Measurements from ENCODE around the gene RTN4. TPM values are rescaled to one million over a fixed set of nuclear protein-coding genes. Genes with fewer than 3 reads are reported as not detected.

The RTN4 gene
- total RNA-seq, 1 experiment from 2014 or later = 236 TPM

GRCh38 chr2:54966165-54966832 lies 84.0 kb downstream of the RTN4 start:
- no peak overlapping the region for H3K4me3 Mint-ChIP-seq (ENCODE audit: unreplicated experiment)
- intact Hi-C loops (cut with micrococcal nuclease; ENCODE audit: unreplicated experiment) = loop anchor here (5.0 kb wide), 1 partner anchor 64 kb away; no protein-coding TSS in a partner anchor

GRCh38 chr2:54965425-54965824 lies 84.8 kb downstream of the RTN4 start:
- no peaks in the 10 kb centered on the region; the same call in 1 of the 2 replicates for H3K36me3 ChIP-seq (ENCODE audit: control insufficient read depth, insufficient read depth, low read length)
- no peaks in the 10 kb centered on the region for H3K4me1 ChIP-seq
- H3K27me3 ChIP-seq (replicated peaks; ENCODE audit: control insufficient read depth, insufficient read depth, low read length) = no peaks in the 10 kb centered on the region
- no peaks in the 10 kb centered on the region for H3K9me3 ChIP-seq
- CTCF ChIA-PET = no interaction called here
- POLR2A ChIA-PET = no interaction called here
- no peak for DNase-seq
- intact Hi-C loops (cut with micrococcal nuclease; ENCODE audit: unreplicated experiment) = loop anchor here (5.0 kb wide), 1 partner anchor 63 kb away; no protein-coding TSS in a partner anchor
- Mint-ChIP-seq H3K36me3 (ENCODE audit: insufficient read depth, unreplicated experiment) (peaks cover 64% of the 10 kb centered on the region), H3K4me1 (ENCODE audit: low read depth, unreplicated experiment) (peaks cover 6% of the 10 kb centered on the region), H3K27ac (ENCODE audit: unreplicated experiment) (peak overlapping the region; percentile 26), H3K9me3 (ENCODE audit: unreplicated experiment) (no peaks in the 10 kb centered on the region), H3K27me3 (ENCODE audit: insufficient read depth, unreplicated experiment) (no peaks in the 10 kb centered on the region), H3K4me3 (ENCODE audit: unreplicated experiment) (no peak overlapping the region)
- no peak overlapping the region for H3K4me3 ChIP-seq (ENCODE audit: low read depth, low read length)
- no peak for TF ChIP-seq CTCF (IDR thresholded peaks at IDR 0.05; ENCODE audit: insufficient read depth in 1 of 2, low read depth in 1 of 2, low read length in 1 of 2, severe bottlenecking in 1 of 2, unreplicated experiment in 1 of 2)
- no TSS peak for BruUV-seq (replicated peaks)

More at GRCh38 chr2:54966165-54966832, 84.0 kb downstream of the RTN4 start:
- ChIA-PET POLR2A (interaction anchor here (0.5 kb wide), 1 partner anchor 20 kb away, joined by 4 read pairs; no protein-coding TSS in a partner anchor), CTCF (no interaction called here)
- no peak for DNase-seq
- Mint-ChIP-seq H3K4me1 (ENCODE audit: low read depth, unreplicated experiment) (peaks cover 6% of the 10 kb centered on the region), H3K27ac (ENCODE audit: unreplicated experiment) (no peak overlapping the region), H3K36me3 (ENCODE audit: insufficient read depth, unreplicated experiment) (peaks cover 70% of the 10 kb centered on the region), H3K27me3 (ENCODE audit: insufficient read depth, unreplicated experiment) (no peaks in the 10 kb centered on the region), H3K9me3 (ENCODE audit: unreplicated experiment) (no peaks in the 10 kb centered on the region)
- H3K4me1 ChIP-seq = no peaks in the 10 kb centered on the region
- no TSS peak for BruUV-seq (replicated peaks)
- H3K36me3 ChIP-seq (ENCODE audit: control insufficient read depth, insufficient read depth, low read length) = peaks cover 1% of the 10 kb centered on the region
- no peak overlapping the region for H3K4me3 ChIP-seq (ENCODE audit: low read depth, low read length)
- no peaks in the 10 kb centered on the region for H3K9me3 ChIP-seq
- TF ChIP-seq CTCF (IDR thresholded peaks at IDR 0.05; ENCODE audit: insufficient read depth in 1 of 2, low read depth in 1 of 2, low read length in 1 of 2, severe bottlenecking in 1 of 2, unreplicated experiment in 1 of 2) = no peak
- no peaks in the 10 kb centered on the region for H3K27me3 ChIP-seq (replicated peaks; ENCODE audit: control insufficient read depth, insufficient read depth, low read length)

GRCh38 chr2:54964816-54965215 lies 85.4 kb downstream of the RTN4 start:
- ChIA-PET POLR2A (no interaction called here), CTCF (no interaction called here)
- no peak overlapping the region for H3K4me3 ChIP-seq (ENCODE audit: low read depth, low read length)
- no peaks in the 10 kb centered on the region for H3K9me3 Mint-ChIP-seq (ENCODE audit: unreplicated experiment)
- peaks cover 6% of the 10 kb centered on the region for H3K4me1 Mint-ChIP-seq (ENCODE audit: low read depth, unreplicated experiment)
- H3K27ac Mint-ChIP-seq (ENCODE audit: unreplicated experiment) = peak overlapping the region; percentile 26
- no peaks in the 10 kb centered on the region; the same call in 1 of the 2 replicates for H3K36me3 ChIP-seq (ENCODE audit: control insufficient read depth, insufficient read depth, low read length)
- no peak for TF ChIP-seq CTCF (IDR thresholded peaks at IDR 0.05; ENCODE audit: insufficient read depth in 1 of 2, low read depth in 1 of 2, low read length in 1 of 2, severe bottlenecking in 1 of 2, unreplicated experiment in 1 of 2)
- DNase-seq = no peak
- H3K36me3 Mint-ChIP-seq (ENCODE audit: insufficient read depth, unreplicated experiment) = peaks cover 62% of the 10 kb centered on the region
- H3K27me3 ChIP-seq (replicated peaks; ENCODE audit: control insufficient read depth, insufficient read depth, low read length) = no peaks in the 10 kb centered on the region
- no peaks in the 10 kb centered on the region for H3K4me1 ChIP-seq
- no peaks in the 10 kb centered on the region for H3K9me3 ChIP-seq
- intact Hi-C loops (cut with micrococcal nuclease; ENCODE audit: unreplicated experiment) = loop anchor here (5.0 kb wide), 1 partner anchor 63 kb away; no protein-coding TSS in a partner anchor
- no peaks in the 10 kb centered on the region for H3K27me3 Mint-ChIP-seq (ENCODE audit: insufficient read depth, unreplicated experiment)
- BruUV-seq (replicated peaks) = no TSS peak
- no peak overlapping the region for H3K4me3 Mint-ChIP-seq (ENCODE audit: unreplicated experiment)
